Heart right ventricle (tissue), 16 donors: ENCODE results near the gene STAMBPL1. TPM values are rescaled to one million over a fixed set of nuclear protein-coding genes. Genes with fewer than 3 reads are reported as not detected.

Source experiments
- ATAC-seq, 8 donors: fragments of 200-7000 bp; cut with Tn5 transposase; one replicate each; pipeline ENCODE4 v1.9.1; 2020; ENCODE audit warnings: mild to moderate bottlenecking in 8 of 8, moderate library complexity in 8 of 8, moderate number of reproducible peaks in 1 of 8
- DNase-seq, 2 donors: peaks; one replicate each; pipeline ENCODE4 v3.0.0-alpha.2; 2020
- H3K27ac ChIP-seq, 10 donors: fragments of 200-600 bp; sonication (generic) in 2 of 10; one replicate each; pipeline versions ENCODE4 v1.5.0 to v1.8.0; 2020 to 2022; ENCODE audit warnings: mild to moderate bottlenecking in 3 of 10
- H3K27me3 ChIP-seq, 7 donors: fragments of 200-600 bp; one replicate each; pipeline ENCODE4 v1.8.0; 2021 to 2022; ENCODE audit warnings: mild to moderate bottlenecking in 2 of 7
- H3K36me3 ChIP-seq, 9 donors: fragments of 200-600 bp; sonication (generic) in 1 of 9; one replicate each; pipeline versions ENCODE4 v1.5.0 to v1.8.0; 2020 to 2022; ENCODE audit warnings: mild to moderate bottlenecking in 2 of 9
- H3K4me1 ChIP-seq, 9 donors: fragments of 200-600 bp; sonication (generic) in 1 of 9; one replicate each; pipeline versions ENCODE4 v1.5.0 to v1.8.0; 2020 to 2022; ENCODE audit warnings: mild to moderate bottlenecking in 4 of 9
- H3K4me3 ChIP-seq, 10 donors: fragments of 200-600 bp; sonication (generic) in 2 of 10; one replicate each; pipeline versions ENCODE4 v1.5.0 to v1.8.0; 2020 to 2022; ENCODE audit warnings: mild to moderate bottlenecking in 7 of 10, moderate library complexity in 2 of 10
- H3K9me3 ChIP-seq, 11 donors: fragments of 200-600 bp in 10 of 11; sonication (generic) in 2 of 11; one replicate each; pipeline versions ENCODE4 v1.5.0 to v1.8.0; 2013 to 2022; ENCODE audit warnings: mild to moderate bottlenecking in 2 of 11, control low read depth in 1 of 11, moderate library complexity in 1 of 11
- WGBS, 2 donors: extraction: QIAGEN DNeasy Blood & Tissue Kit; methylation state at CpG; one replicate each; pipeline ENCODE4 v1.1.7; 2013; ENCODE audit warnings: inconsistent platforms in 1 of 2; 5-methylcytosine and 5-hydroxymethylcytosine counted together
- intact Hi-C, 10 donors: fragments of 100-400 bp; cut with DNase I; formaldehyde crosslinking; loops; one replicate each; pipeline versions ENCODE4 v1.11.1 to v1.14.2; 2022
- long read RNA-seq, 3 donors: library from polyadenylated mRNA; unstranded; transcript quantifications; one replicate each; pipeline ENCODE4 v2.0.0, GENCODE V29; 2020 to 2021
- polyA plus RNA-seq, 2 donors: library from polyadenylated mRNA; stranded (reverse); fragments of 200-250 nt; gene quantifications; one replicate each; pipeline ENCODE4 v1.2.3, GENCODE V29; 2013
- total RNA-seq, 10 donors: library from RNA; stranded (reverse); fragmentation: NEBNext Ultra II Directional in 3 of 10; extraction: Animal tissue kit (Norgen Biotek cat#: 25700) in 3 of 10; gene quantifications; one replicate each; pipeline versions ENCODE4 v1.2.1 to v1.2.4, GENCODE V29; 2021 to 2023
- TF ChIP-seq, protein P1 (sequence below), 9 donors: fragments of 200-600 bp; sonication (generic) in 2 of 9; IDR thresholded peaks; one replicate each; pipeline versions ENCODE4 v1.5.0 to v1.8.0; 2021 to 2022; ENCODE audit warnings: antibody characterized with exemption in 9 of 9, mild to moderate bottlenecking in 5 of 9, moderate library complexity in 1 of 9
- donor health status: Arrhythmogenic right ventricular cardiomyopathy.
- donor health status: ischemic (EF 13 %, LVEDD 7.1; RV severe dilation, severe dysfunction).
- donor health status: healthy with polysubstance abuse.
- donor health status: DM: no; HTN: yes; CAD: no.
- donor health status: DM: no; HTN: no; CAD: no.
- donor health status: ischemic (EF 25% LVEDD 6.9; RV normal size, moderate dysfunction).
- donor health status: ischemic (EF 25% LVEDD 5.7; RV mildly dilated, moderate dysfunction).
- donor health status: healthy.
- donor health status: DM: yes; HTN: yes; CAD: no.
- donor health status: Ischemic cardiomyopathy.
- donor health status: ischemic (EF 35%, LVEDD 5.7; RV mildly dilated, moderate dysfunction).
- donor health status: nonischemic (EF 11% LVEDD 7.7; RV severe dilation, severe dysfunction).
- donor health status: DM: yes; HTN: yes; CAD: no.
- donor health status: PGD.
- donor health status: ischemic (EF 29% LVEDD 5.4; RV normal size, mild dysfunction).
- donor health status: nonischemic (EF 23%, LVEDD 6.1; RV moderate dilation, normal function).

Gene STAMBPL1
- total RNA-seq (1 to 10 TPM; 1.9 to 3.3 (median 2.7) TPM), polyA plus RNA-seq (1 to 10 TPM in 1 of 2 donors, under 1 TPM in 1; 0.94 to 2.6 TPM)
- long read RNA-seq, donor 1, partial matches to known transcripts: 0 of 2 reads
- long read RNA-seq, donor 1, other reads (novel, unspliced or antisense): 0 of 2 reads
- long read RNA-seq, donor 2, partial matches to known transcripts: 0 of 4 reads
- long read RNA-seq, donor 2, other reads (novel, unspliced or antisense): 1 of 4 reads
- long read RNA-seq, donor 3, transcript STAMBPL1-203 (11 exons, 2,532 nt): major isoform, 5 of 11 reads
- long read RNA-seq, donor 3, partial matches to known transcripts: 2 of 11 reads
- long read RNA-seq, donor 3, other reads (novel, unspliced or antisense): 4 of 11 reads

DNA sequence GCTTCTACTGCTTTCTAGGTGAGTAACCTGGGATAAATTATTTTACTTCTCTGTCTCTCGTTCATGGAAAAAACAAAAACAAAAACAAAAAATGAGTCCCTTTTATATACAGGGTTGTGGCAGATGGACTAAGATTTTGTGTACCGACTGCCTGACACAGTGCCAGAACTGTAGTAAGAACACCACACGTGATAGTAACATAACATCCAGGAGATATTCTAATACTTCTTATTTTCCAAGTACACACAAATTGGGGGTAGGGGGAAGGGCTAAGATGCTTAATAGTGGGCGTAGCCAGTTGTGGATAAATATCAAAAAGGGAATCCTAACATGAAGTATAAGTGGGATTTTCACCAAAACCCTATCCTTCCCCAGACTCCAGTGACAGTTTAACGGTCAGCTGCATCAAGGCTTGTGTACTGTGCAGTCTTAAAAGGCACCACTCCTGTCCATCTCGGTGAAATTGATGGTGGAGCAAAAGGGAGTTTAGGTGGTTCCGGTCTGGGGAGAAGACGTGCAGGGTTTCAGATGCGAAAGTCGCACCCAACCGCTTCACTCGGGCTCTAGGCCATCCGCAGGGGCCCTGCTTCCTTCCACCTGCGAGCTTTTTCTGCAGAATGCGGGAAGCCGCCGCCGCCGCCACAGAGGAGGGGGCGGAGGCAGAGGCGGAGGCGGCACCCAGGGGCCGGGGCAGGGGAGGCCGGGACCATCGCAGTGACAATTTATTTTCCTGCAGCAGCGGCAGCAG, at the start of gene STAMBPL1:
STAMBPL1 (plus strand) TSS at position 712 of the 748 bp plus-strand sequence. CDS start 21,464 bp downstream, outside the sequence.
- WGBS, 2 donors: 5 to 6% methylated on average over 26 of the region's 26 CpGs
- peak within 1 kb of the TSS; percentile 85 to 94 (median 90) for H3K27ac ChIP-seq
- no peaks in the 10 kb centered on the region for H3K36me3 ChIP-seq
- peaks cover 0 to 55% (median 33%) of the 10 kb centered on the region in 9 donors for H3K4me1 ChIP-seq
- H3K27me3 ChIP-seq: peaks cover 0 to 6% (median 0%) of the 10 kb centered on the region in 7 donors
- no peaks in the 10 kb centered on the region for H3K9me3 ChIP-seq
- intact Hi-C loops: loop anchor here in 5 of 10 donors (2.0 to 5.0 kb wide), 4 partner anchors 42 to 53 kb away; no protein-coding TSS in a partner anchor
- peak within 1 kb of the TSS; percentile 60 to 87 (median 79) for H3K4me3 ChIP-seq
- no peak for DNase-seq
- ATAC-seq: peak; percentile 52 to 83 (median 64)
- TF ChIP-seq, protein P1, sequence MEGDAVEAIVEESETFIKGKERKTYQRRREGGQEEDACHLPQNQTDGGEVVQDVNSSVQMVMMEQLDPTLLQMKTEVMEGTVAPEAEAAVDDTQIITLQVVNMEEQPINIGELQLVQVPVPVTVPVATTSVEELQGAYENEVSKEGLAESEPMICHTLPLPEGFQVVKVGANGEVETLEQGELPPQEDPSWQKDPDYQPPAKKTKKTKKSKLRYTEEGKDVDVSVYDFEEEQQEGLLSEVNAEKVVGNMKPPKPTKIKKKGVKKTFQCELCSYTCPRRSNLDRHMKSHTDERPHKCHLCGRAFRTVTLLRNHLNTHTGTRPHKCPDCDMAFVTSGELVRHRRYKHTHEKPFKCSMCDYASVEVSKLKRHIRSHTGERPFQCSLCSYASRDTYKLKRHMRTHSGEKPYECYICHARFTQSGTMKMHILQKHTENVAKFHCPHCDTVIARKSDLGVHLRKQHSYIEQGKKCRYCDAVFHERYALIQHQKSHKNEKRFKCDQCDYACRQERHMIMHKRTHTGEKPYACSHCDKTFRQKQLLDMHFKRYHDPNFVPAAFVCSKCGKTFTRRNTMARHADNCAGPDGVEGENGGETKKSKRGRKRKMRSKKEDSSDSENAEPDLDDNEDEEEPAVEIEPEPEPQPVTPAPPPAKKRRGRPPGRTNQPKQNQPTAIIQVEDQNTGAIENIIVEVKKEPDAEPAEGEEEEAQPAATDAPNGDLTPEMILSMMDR (IDR thresholded peaks at IDR 0.05): no peak

DNA sequence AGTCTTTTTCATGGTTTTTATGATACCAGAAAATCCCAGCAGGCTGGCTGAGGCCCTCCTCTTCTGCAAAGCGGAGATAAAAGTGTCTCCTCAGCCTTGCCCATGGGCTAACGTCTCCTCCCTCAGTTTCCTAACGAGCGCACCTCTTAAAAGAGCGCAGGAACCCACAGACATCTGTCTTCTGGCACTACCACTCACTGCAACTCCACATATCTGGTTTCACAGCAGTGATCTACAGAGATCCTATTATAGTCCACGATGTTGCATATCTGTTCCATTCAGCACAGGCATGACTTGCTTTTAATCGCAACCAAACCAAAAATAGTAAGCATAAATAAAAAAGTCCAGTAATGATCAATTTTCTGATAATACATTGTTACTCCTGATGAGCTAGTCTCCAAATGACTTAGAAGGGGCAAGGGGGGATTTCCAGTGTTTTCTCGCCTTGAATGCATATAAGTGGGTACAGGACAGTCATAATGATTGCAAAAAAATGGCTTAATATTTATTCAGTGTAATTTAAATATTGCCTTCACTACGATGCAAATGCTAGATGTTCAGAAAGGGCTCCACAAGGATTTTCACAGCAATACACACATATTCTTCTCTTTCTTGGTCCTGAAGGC, 49.3 kb upstream of the STAMBPL1 start:
- H3K27me3 ChIP-seq: peaks cover 0 to 13% (median 0%) of the 10 kb centered on the region in 7 donors
- H3K4me3 ChIP-seq: no peak overlapping the region
- no peak for DNase-seq
- no peak overlapping the region for H3K27ac ChIP-seq
- peaks cover 0 to 31% (median 0%) of the 10 kb centered on the region in 9 donors for H3K4me1 ChIP-seq
- intact Hi-C loops: loop anchor here in 5 of 10 donors (10.0 kb wide), 2 partner anchors 154 to 384 kb away; no protein-coding TSS in a partner anchor
- no peak for ATAC-seq
- TF ChIP-seq, protein P1 (IDR thresholded peaks at IDR 0.05): no peak
- no peaks in the 10 kb centered on the region for H3K36me3 ChIP-seq
- 74 to 80% methylated on average over 9 of the region's 9 CpGs for WGBS, 2 donors
- H3K9me3 ChIP-seq: no peaks in the 10 kb centered on the region

DNA sequence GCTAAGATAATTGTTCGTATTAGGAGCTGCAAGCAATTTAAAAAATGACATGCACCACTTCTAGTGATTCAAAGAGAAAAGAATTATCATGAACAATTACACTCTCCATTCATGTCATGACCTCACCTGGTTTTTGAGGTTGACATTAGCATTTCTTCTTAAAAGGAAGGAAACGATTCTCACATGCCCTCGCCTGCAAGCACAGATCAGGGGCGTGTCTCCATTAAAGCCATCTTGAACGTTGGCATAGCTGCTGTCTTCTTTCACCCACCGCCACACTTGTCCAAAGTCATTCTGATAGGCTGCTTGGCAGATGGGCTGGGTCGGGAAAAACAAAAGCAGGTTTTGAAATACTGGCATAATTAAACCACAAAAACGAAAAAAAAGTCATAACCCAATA, 48.3 kb upstream of the STAMBPL1 start:
- ATAC-seq (no peak), DNase-seq (no peak)
- Histone ChIP-seq H3K4me3 (no peak overlapping the region), H3K36me3 (no peaks in the 10 kb centered on the region), H3K9me3 (no peaks in the 10 kb centered on the region), H3K27me3 (peaks cover 0 to 13% (median 0%) of the 10 kb centered on the region in 7 donors), H3K4me1 (peaks cover 0 to 29% (median 0%) of the 10 kb centered on the region in 9 donors), H3K27ac (no peak overlapping the region)
- intact Hi-C loops: loop anchor here in 5 of 10 donors (10.0 kb wide), 2 partner anchors 153 to 383 kb away; no protein-coding TSS in a partner anchor
- 77 to 78% methylated on average over 8 of the region's 8 CpGs for WGBS, 2 donors
- TF ChIP-seq, protein P1 (IDR thresholded peaks at IDR 0.05): no peak

DNA sequence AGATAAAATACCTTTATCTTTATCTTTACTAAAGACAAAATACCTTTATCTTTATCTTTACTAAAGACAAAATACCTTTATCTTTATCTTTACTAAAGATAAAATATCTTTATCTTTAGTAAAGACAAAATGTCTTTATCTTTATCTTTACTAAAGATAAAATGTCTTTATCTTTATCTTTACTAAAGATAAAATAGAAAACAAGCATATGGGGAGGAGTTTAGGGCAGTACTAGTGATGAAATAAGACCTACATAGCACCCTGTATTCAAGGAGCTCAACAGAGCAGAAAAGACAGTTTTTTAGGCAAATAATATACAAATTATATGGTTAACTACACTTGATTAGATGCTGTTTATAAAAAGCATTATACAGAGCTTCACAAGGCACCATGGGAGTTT, 47.7 kb upstream of the STAMBPL1 start:
- Histone ChIP-seq H3K4me3 (no peak overlapping the region), H3K27ac (peak overlapping the region in 1 of 10 donors; percentile 63), H3K4me1 (peaks cover 0 to 29% (median 0%) of the 10 kb centered on the region in 9 donors), H3K27me3 (peaks cover 0 to 13% (median 0%) of the 10 kb centered on the region in 7 donors), H3K36me3 (no peaks in the 10 kb centered on the region), H3K9me3 (no peaks in the 10 kb centered on the region)
- TF ChIP-seq, protein P1 (IDR thresholded peaks at IDR 0.05): no peak
- no peak for DNase-seq
- intact Hi-C loops: loop anchor here in 5 of 10 donors (10.0 kb wide), 2 partner anchors 152 to 382 kb away; no protein-coding TSS in a partner anchor
- no peak for ATAC-seq
